ENCODE measurements around the gene GALNT17. TPM values are rescaled to one million over a fixed set of nuclear protein-coding genes. Genes with fewer than 3 reads are reported as not detected.

Gene GALNT17
- total RNA-seq, 1 donor from 2014 or later = 2.7 TPM

GRCh38 chr7:71348821-71349681, 217.1 kb downstream of the GALNT17 start:
- peaks cover 23% of the 10 kb centered on the region for H3K4me1 Mint-ChIP-seq
- H3K36me3 Mint-ChIP-seq = peaks cover 5% of the 10 kb centered on the region
- H3K27me3 Mint-ChIP-seq (ENCODE audit: low read depth) = peaks cover 4% of the 10 kb centered on the region
- peaks cover 28% of the 10 kb centered on the region for H3K9me3 Mint-ChIP-seq
- no peak for DNase-seq (ENCODE audit: low spot score in 2 of 2, unreplicated experiment in 2 of 2)
- peak overlapping the region; percentile 83 for H3K27ac Mint-ChIP-seq
- H3K4me3 Mint-ChIP-seq = peak overlapping the region; percentile 46
- no peak for TF ChIP-seq CTCF (IDR thresholded peaks at IDR 0.05; ENCODE audit: unreplicated experiment)

GRCh38 chr7:71349682-71350481, 217.9 kb downstream of the GALNT17 start:
- DNase-seq (ENCODE audit: low spot score in 2 of 2, unreplicated experiment in 2 of 2) = no peak
- H3K9me3 Mint-ChIP-seq = peaks cover 26% of the 10 kb centered on the region
- peaks cover 20% of the 10 kb centered on the region for H3K4me1 Mint-ChIP-seq
- H3K36me3 Mint-ChIP-seq = peaks cover 5% of the 10 kb centered on the region
- peaks cover 4% of the 10 kb centered on the region for H3K27me3 Mint-ChIP-seq (ENCODE audit: low read depth)
- H3K27ac Mint-ChIP-seq = no peak overlapping the region
- no peak for TF ChIP-seq CTCF (IDR thresholded peaks at IDR 0.05; ENCODE audit: unreplicated experiment)
- no peak overlapping the region for H3K4me3 Mint-ChIP-seq

- H3K4me1 Mint-ChIP-seq = peaks cover 13% of the 10 kb centered on the region
These were observed 218.7 kb downstream of the GALNT17 start for GRCh38 chr7:71350680-71351079.

GRCh38 chr7:71354716-71355115, 222.8 kb downstream of the GALNT17 start:
- Mint-ChIP-seq H3K27me3 (ENCODE audit: low read depth) (no peaks in the 10 kb centered on the region), H3K9me3 (peaks cover 26% of the 10 kb centered on the region), H3K4me3 (no peak overlapping the region), H3K4me1 (no peaks in the 10 kb centered on the region), H3K27ac (no peak overlapping the region), H3K36me3 (peaks cover 5% of the 10 kb centered on the region)
- TF ChIP-seq CTCF (IDR thresholded peaks at IDR 0.05; ENCODE audit: unreplicated experiment) = no peak
- DNase-seq (ENCODE audit: low spot score in 2 of 2, unreplicated experiment in 2 of 2) = no peak

More at GRCh38 chr7:71350680-71351079, 218.7 kb downstream of the GALNT17 start:
- Mint-ChIP-seq H3K36me3 (peaks cover 5% of the 10 kb centered on the region), H3K27ac (no peak overlapping the region), H3K9me3 (peaks cover 26% of the 10 kb centered on the region), H3K27me3 (ENCODE audit: low read depth) (peaks cover 4% of the 10 kb centered on the region), H3K4me3 (no peak overlapping the region)
- DNase-seq (ENCODE audit: low spot score in 2 of 2, unreplicated experiment in 2 of 2) = no peak
- no peak for TF ChIP-seq CTCF (IDR thresholded peaks at IDR 0.05; ENCODE audit: unreplicated experiment)

GRCh38 chr7:71361451-71362032, 229.6 kb downstream of the GALNT17 start:
- H3K4me3 Mint-ChIP-seq = no peak overlapping the region
- H3K27me3 Mint-ChIP-seq (ENCODE audit: low read depth) = no peaks in the 10 kb centered on the region
- no peak overlapping the region for H3K27ac Mint-ChIP-seq
- no peaks in the 10 kb centered on the region for H3K36me3 Mint-ChIP-seq
- H3K4me1 Mint-ChIP-seq = peaks cover 9% of the 10 kb centered on the region
- no peak for TF ChIP-seq CTCF (IDR thresholded peaks at IDR 0.05; ENCODE audit: unreplicated experiment)
- DNase-seq (ENCODE audit: low spot score in 2 of 2, unreplicated experiment in 2 of 2) = no peak
- peaks cover 4% of the 10 kb centered on the region for H3K9me3 Mint-ChIP-seq
